LNCaP clone FGC (cell line): ENCODE results near the gene SNX8.

Source experiments
- DNase-seq: peaks from one replicate; pipeline ENCODE4 v3.0.0-alpha.2; 2011; ENCODE audit warnings: low read depth
- H3K4me3 ChIP-seq: 2 replicates; pipeline ENCODE4 v1.5.1; 2011; ENCODE audit warnings: mild to moderate bottlenecking, low read depth, low read length, control low read depth
- TF ChIP-seq, protein P1 (sequence below): IDR thresholded peaks from 2 replicates; pipeline ENCODE4 v1.5.1; 2012; ENCODE audit warnings: mild to moderate bottlenecking; ENCODE audit not compliant: control insufficient read depth, insufficient read depth; ENCODE audit errors: extremely low read depth

The SNX8 gene

GRCh38 chr7:2215851-2216250 is 98.4 kb downstream of the SNX8 start:
- no peak overlapping the region for H3K4me3 ChIP-seq
- TF ChIP-seq, protein P1, sequence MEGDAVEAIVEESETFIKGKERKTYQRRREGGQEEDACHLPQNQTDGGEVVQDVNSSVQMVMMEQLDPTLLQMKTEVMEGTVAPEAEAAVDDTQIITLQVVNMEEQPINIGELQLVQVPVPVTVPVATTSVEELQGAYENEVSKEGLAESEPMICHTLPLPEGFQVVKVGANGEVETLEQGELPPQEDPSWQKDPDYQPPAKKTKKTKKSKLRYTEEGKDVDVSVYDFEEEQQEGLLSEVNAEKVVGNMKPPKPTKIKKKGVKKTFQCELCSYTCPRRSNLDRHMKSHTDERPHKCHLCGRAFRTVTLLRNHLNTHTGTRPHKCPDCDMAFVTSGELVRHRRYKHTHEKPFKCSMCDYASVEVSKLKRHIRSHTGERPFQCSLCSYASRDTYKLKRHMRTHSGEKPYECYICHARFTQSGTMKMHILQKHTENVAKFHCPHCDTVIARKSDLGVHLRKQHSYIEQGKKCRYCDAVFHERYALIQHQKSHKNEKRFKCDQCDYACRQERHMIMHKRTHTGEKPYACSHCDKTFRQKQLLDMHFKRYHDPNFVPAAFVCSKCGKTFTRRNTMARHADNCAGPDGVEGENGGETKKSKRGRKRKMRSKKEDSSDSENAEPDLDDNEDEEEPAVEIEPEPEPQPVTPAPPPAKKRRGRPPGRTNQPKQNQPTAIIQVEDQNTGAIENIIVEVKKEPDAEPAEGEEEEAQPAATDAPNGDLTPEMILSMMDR: no peak
- no peak for DNase-seq

GRCh38 chr7:2214636-2215035 is 99.6 kb downstream of the SNX8 start:
- DNase-seq: no peak
- H3K4me3 ChIP-seq: no peak overlapping the region
- TF ChIP-seq, protein P1: no peak

DNA sequence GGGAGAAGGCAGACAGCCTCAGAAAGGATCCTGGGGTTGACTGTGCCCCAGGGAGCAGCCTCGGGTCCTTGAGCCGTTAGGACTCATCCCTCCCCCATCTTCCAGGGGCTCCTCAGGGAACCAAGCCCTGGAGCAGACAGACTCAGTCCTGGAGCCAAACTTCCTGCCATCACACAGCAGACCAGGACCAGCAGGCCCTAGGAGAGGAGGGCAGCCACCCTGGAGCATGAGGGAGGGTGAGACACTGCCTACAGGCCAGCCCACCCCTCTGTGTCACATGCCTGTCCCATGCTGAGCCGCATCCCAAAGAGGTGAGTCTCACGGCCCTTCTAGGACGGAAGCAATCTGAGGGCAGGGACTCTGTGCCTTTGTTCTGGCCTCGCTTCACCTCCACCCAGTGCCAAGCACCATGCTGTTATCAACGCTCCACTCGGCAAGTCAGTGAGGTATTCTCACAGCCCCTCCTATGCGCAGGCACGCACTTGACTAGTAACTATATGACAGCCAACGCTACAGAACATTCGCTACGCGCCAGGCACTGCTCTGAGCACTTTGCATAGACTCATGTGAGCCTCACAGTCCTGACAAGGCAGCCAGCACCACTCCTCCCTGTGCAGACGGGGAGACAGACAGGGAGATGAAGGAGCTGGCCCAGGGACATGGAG is 100.6 kb downstream of the SNX8 start:
- no peak overlapping the region for H3K4me3 ChIP-seq
- no peak for DNase-seq
- TF ChIP-seq, protein P1: no peak

- no peak overlapping the region for H3K4me3 ChIP-seq
- TF ChIP-seq, protein P1: no peak
- no peak for DNase-seq
These were observed 101.3 kb downstream of the SNX8 start for GRCh38 chr7:2212906-2213305.

DNA sequence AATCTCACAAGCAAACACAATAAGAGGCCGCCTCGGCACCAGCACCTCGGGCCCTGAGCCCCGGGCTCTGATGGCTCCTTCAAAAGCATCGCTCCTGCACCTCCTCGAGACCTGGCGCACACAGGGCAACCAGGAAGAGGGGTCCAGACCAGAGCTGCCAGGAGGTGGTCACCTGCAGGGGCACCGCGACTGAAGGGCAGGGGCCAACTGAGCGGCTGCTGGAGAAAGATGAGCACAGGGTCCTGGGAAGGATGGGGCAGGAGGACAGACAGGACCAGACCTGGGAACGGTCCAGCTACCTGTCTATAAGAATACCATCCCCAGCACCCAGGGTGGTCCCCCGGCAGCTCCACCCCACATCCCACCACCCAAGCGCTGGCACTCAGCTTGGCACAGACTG is 102.3 kb downstream of the SNX8 start:
- TF ChIP-seq, protein P1: no peak
- DNase-seq: no peak
- no peak overlapping the region for H3K4me3 ChIP-seq

DNA sequence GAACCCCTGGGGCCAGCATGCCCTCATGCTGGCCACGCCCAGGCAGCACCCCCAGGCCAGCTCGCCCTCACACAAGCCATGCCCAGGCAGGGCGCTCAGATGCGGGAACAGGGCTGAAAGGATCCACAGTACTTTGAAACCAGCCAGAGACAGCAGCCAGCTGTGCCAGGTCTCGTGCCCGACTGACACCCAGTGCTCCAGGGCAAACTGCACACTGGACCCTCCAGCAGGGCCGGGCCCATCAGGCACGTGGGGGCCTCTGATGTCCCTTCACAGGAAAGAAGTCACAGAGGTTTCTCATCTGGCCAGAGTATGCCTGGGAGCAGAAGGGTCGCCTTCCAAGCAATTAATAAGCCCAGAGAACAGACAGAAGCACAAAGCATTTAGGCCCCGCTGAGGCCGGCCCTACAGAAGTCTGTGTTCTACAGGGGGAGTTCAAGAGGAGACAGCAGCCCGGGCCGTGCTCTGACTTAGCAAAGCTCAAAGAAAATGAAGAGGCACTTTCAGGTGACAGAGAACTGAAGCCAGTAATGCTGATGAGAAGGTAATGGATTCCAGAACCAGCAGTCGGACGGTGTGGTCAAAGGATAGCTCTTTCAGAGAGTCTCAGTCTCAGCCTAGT is 102.9 kb downstream of the SNX8 start:
- no peak overlapping the region for H3K4me3 ChIP-seq
- DNase-seq: no peak
- TF ChIP-seq, protein P1: no peak

DNA sequence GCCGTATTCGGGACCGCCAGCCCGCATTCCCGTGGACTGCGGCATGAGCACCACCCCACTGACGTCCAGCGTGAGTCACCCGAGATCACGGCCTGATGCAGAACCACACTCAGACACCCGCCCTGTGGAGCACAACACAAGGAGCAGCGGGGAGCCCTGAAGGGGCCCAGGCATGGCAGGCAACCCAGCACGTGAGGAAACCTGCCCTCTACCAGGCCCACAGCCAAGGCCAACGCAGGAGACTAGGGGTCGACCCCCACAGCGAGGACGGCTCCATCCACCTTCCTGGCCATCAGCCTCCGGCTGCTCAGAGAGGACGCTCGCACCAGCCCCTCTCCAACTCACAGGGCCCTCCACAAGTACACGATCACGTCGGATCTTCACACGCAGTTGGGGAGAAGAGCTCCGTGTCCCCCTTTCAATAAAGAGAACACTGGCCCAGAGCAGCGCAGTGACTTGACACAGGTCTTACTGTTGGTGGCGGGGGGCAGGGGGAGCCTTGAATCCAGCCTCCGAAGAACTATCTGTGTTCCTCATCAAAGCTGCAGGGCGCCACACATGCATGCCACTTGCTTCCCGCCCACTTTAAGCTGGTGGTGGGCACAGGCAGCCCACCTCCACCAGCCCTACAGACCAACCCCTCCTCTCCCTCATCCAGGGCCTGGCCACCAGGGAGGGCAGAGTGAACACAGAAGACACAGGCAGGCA is 103.5 kb downstream of the SNX8 start:
- no peak overlapping the region for H3K4me3 ChIP-seq
- DNase-seq: no peak
- TF ChIP-seq, protein P1: no peak
